Epidermal melanocyte (primary cell): Measurements from ENCODE around the gene ACSF3.
A peak's percentile ranks its signal among the peaks of the same experiment; 100 is the strongest.

Experiments
- DNase-seq: peaks from one replicate; pipeline ENCODE4 v3.0.0; 2011; ENCODE audit warnings: low spot score; ENCODE audit not compliant: insufficient read length

Gene ACSF3

GRCh38 chr16:89200124-89200849, 106.6 kb downstream of the ACSF3 start, which contains the start of gene SLC22A31:
TSS of gene SLC22A31 (minus strand) at chr16:89200537. CDS start at chr16:89200501, 36 bp downstream.
- DNase-seq, result no peak

- no peak for DNase-seq
These were observed 107.3 kb downstream of the ACSF3 start for GRCh38 chr16:89200850-89201411.

DNA sequence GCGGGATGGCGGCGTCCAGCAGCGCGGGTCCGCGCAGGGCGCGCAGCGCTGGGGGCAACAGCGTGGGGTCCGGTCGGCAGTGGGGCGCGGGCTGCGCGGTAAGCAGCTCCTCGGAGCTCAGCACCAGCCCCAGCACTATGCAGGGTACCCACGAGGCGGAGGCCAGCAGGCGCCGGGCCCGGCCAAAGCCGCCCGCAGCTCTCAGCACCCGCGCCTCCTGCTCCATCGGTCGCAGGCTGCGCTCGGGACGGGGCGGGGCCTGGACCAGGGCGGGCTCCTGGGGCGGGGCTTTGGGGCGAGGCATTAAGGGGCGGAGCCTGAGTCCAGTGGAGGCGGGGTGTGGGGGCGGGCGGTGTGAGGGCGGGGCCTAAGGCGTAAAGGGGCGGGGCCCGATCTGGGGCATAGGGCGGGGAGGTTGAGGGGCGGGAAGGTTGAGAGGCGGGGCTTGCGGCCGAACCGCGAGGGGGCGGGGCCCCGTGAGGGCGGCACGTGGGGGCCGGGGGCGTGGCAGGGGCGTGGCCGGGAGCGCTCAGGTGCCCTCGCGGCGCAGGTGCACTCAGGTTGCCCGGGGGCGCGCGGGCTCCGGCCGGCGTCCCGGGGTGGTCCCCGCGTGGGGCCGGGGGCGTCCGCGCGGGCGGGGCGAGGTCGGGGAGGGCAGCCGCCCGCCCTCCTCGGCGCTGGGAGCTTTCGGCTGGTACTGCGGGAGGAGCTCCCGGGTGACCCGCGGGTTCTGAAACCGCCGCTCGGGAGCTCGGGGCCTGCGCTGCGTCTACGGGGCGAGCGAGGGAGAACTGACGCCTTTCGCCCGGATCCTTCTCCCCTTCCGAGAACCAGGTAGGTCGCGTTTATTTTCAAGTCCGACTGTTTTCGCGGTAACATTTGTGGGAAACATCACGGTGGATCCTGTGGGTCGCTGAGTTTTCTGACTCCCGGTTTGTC, 108.1 kb downstream of the ACSF3 start:
- peak; percentile 78 for DNase-seq

- DNase-seq, result no peak
These were observed 109.0 kb downstream of the ACSF3 start for GRCh38 chr16:89202422-89203215.
